Neural progenitor cell (in vitro differentiated cells): Measurements from ENCODE around the gene GNG7. TPM values are rescaled to one million over a fixed set of nuclear protein-coding genes. Genes with fewer than 3 reads are reported as not detected.

ENCODE experiments used
- DNase-seq: peaks from one replicate; pipeline ENCODE4 v3.0.0-alpha.2; 2016; ENCODE audit warnings: low spot score
- H2AFZ ChIP-seq: fragments of 200-600 bp; sonication (generic); replicated peaks from 2 replicates; pipeline ENCODE4 v1.6.1; 2016; ENCODE audit warnings: antibody characterized with exemption
- H3F3A ChIP-seq: fragments of 200-600 bp; sonication (generic); 2 replicates; pipeline ENCODE4 v1.6.1; 2016; ENCODE audit warnings: antibody characterized with exemption, low read depth
- H3K27ac ChIP-seq: fragments of 200-600 bp; sonication (generic); 2 replicates; pipeline ENCODE4 v1.5.1; 2016; ENCODE audit warnings: mild to moderate bottlenecking
- H3K27me3 ChIP-seq: fragments of 200-600 bp; sonication (generic); 2 replicates; pipeline ENCODE4 v1.6.1; 2016; ENCODE audit warnings: mild to moderate bottlenecking, moderate library complexity
- H3K36me3 ChIP-seq: fragments of 200-600 bp; sonication (generic); 2 replicates; pipeline ENCODE4 v1.5.1; 2016
- H3K4me1 ChIP-seq: fragments of 200-600 bp; sonication (generic); 2 replicates; pipeline ENCODE4 v1.6.1; 2016; ENCODE audit warnings: mixed run types
- H3K4me2 ChIP-seq: fragments of 200-600 bp; sonication (generic); 2 replicates; pipeline ENCODE4 v1.6.1; 2016
- H3K4me3 ChIP-seq: fragments of 200-600 bp; sonication (generic); 2 replicates; pipeline ENCODE4 v1.5.1; 2016
- H3K79me2 ChIP-seq: fragments of 200-600 bp; sonication (generic); 2 replicates; pipeline ENCODE4 v1.6.1; 2016; ENCODE audit warnings: low read depth
- H3K9ac ChIP-seq: fragments of 200-600 bp; sonication (generic); 2 replicates; pipeline ENCODE4 v1.6.1; 2016
- H3K9me3 ChIP-seq: fragments of 200-600 bp; sonication (generic); 2 replicates; pipeline ENCODE4 v1.5.1; 2016; ENCODE audit warnings: low read depth
- H4K20me1 ChIP-seq: fragments of 200-600 bp; sonication (generic); 2 replicates; pipeline ENCODE4 v1.6.1; 2016; ENCODE audit warnings: low read depth
- H3K27ac Mint-ChIP-seq: 3 replicates; pipeline ENCODE4 v1.8.0; 2021; ENCODE audit warnings: mixed read lengths
- H3K27me3 Mint-ChIP-seq: 2 replicates; pipeline ENCODE4 v1.8.0; 2022; ENCODE audit warnings: low read depth, mild to moderate bottlenecking, inconsistent platforms, moderate library complexity, mixed read lengths; ENCODE audit not compliant: insufficient read depth
- H3K36me3 Mint-ChIP-seq: 3 replicates; pipeline ENCODE4 v1.8.0; 2021; ENCODE audit warnings: mixed read lengths
- H3K4me1 Mint-ChIP-seq: 3 replicates; pipeline ENCODE4 v1.8.0; 2021; ENCODE audit warnings: mixed read lengths
- H3K4me3 Mint-ChIP-seq: 3 replicates; pipeline ENCODE4 v1.8.0; 2021; ENCODE audit warnings: mild to moderate bottlenecking, moderate library complexity, mixed read lengths
- H3K9me3 Mint-ChIP-seq: 3 replicates; pipeline ENCODE4 v1.8.0; 2020; ENCODE audit warnings: mixed read lengths
- CTCF ChIP-seq: fragments of 200-600 bp; sonication (generic); IDR thresholded peaks from 2 replicates; pipeline ENCODE4 v1.5.1; 2017; ENCODE audit warnings: antibody characterized with exemption, mild to moderate bottlenecking
- EZH2 ChIP-seq: fragments of 200-600 bp; sonication (generic); IDR thresholded peaks from 2 replicates; pipeline ENCODE4 v1.6.1; 2017; ENCODE audit warnings: antibody characterized with exemption, mild to moderate bottlenecking, moderate library complexity
- EZH2phosphoT487 ChIP-seq: fragments of 200-600 bp; sonication (generic); IDR thresholded peaks from 2 replicates; pipeline ENCODE4 v1.6.1; 2017; ENCODE audit warnings: antibody characterized with exemption
- total RNA-seq: library from RNA; depleted of rRNA; stranded (reverse); fragments of >200 nt; gene quantifications from 2 replicates; pipeline ENCODE4 v1.2.3, GENCODE V29; 2015; ENCODE audit warnings: low replicate concordance

The GNG7 gene
- total RNA-seq, 1 donor from 2014 or later = 7.0 TPM

GRCh38 chr19:2663920-2664571 lies 38.4 kb downstream of the GNG7 start:
- H3K9me3 ChIP-seq = no peaks in the 10 kb centered on the region
- Mint-ChIP-seq H3K9me3 (peaks cover 11% of the 10 kb centered on the region), H3K27ac (no peak overlapping the region), H3K36me3 (no peaks in the 10 kb centered on the region), H3K4me1 (peaks cover 14% of the 10 kb centered on the region), H3K27me3 (peaks cover 4% of the 10 kb centered on the region), H3K4me3 (no peak overlapping the region)
- H3K4me3 ChIP-seq = no peak overlapping the region
- no peak overlapping the region for H3K9ac ChIP-seq
- no peaks in the 10 kb centered on the region for H3K36me3 ChIP-seq
- no peak overlapping the region for H3K27ac ChIP-seq
- H3K4me2 ChIP-seq = no peak overlapping the region
- DNase-seq = no peak
- H3F3A ChIP-seq = no peaks in the 10 kb centered on the region
- no peaks in the 10 kb centered on the region for H4K20me1 ChIP-seq
- no peaks in the 10 kb centered on the region for H3K79me2 ChIP-seq
- no peaks in the 10 kb centered on the region for H3K27me3 ChIP-seq
- H2AFZ ChIP-seq = no peak overlapping the region
- no peaks in the 10 kb centered on the region for H3K4me1 ChIP-seq
- no peak for TF ChIP-seq EZH2phosphoT487
- no peak for TF ChIP-seq EZH2
- TF ChIP-seq CTCF = no peak

GRCh38 chr19:2661615-2662014 lies 40.9 kb downstream of the GNG7 start:
- H3K4me3 Mint-ChIP-seq = no peak overlapping the region
- no peak overlapping the region for H3K27ac Mint-ChIP-seq
- H4K20me1 ChIP-seq = no peaks in the 10 kb centered on the region
- H3K9me3 ChIP-seq = no peaks in the 10 kb centered on the region
- no peak overlapping the region for H3K27ac ChIP-seq
- H3K4me1 Mint-ChIP-seq = peaks cover 16% of the 10 kb centered on the region
- TF ChIP-seq CTCF (no peak), EZH2 (no peak), EZH2phosphoT487 (no peak)
- no peaks in the 10 kb centered on the region for H3K36me3 ChIP-seq
- H2AFZ ChIP-seq = no peak overlapping the region
- H3K27me3 Mint-ChIP-seq = peaks cover 8% of the 10 kb centered on the region
- H3K4me1 ChIP-seq = no peaks in the 10 kb centered on the region
- peaks cover 13% of the 10 kb centered on the region for H3K9me3 Mint-ChIP-seq
- no peak overlapping the region for H3K4me2 ChIP-seq
- no peaks in the 10 kb centered on the region for H3F3A ChIP-seq
- no peaks in the 10 kb centered on the region for H3K27me3 ChIP-seq
- DNase-seq = no peak
- no peaks in the 10 kb centered on the region for H3K36me3 Mint-ChIP-seq
- H3K9ac ChIP-seq = no peak overlapping the region
- H3K4me3 ChIP-seq = no peak overlapping the region
- H3K79me2 ChIP-seq = no peaks in the 10 kb centered on the region

GRCh38 chr19:2659856-2660432 lies 42.5 kb downstream of the GNG7 start:
- Histone ChIP-seq H3K27me3 (no peaks in the 10 kb centered on the region), H3K9me3 (no peaks in the 10 kb centered on the region), H3K4me1 (no peaks in the 10 kb centered on the region), H3F3A (no peaks in the 10 kb centered on the region), H3K9ac (no peak overlapping the region), H2AFZ (no peak overlapping the region), H3K79me2 (no peaks in the 10 kb centered on the region), H3K4me2 (no peak overlapping the region), H4K20me1 (no peaks in the 10 kb centered on the region), H3K27ac (no peak overlapping the region), H3K36me3 (no peaks in the 10 kb centered on the region), H3K4me3 (no peak overlapping the region)
- Mint-ChIP-seq H3K4me1 (peaks cover 16% of the 10 kb centered on the region), H3K4me3 (no peak overlapping the region), H3K27ac (no peak overlapping the region), H3K9me3 (peaks cover 13% of the 10 kb centered on the region), H3K27me3 (peaks cover 10% of the 10 kb centered on the region), H3K36me3 (no peaks in the 10 kb centered on the region)
- TF ChIP-seq EZH2phosphoT487 = no peak
- DNase-seq = peak; percentile 63

- Histone ChIP-seq H3K9ac (no peak overlapping the region), H4K20me1 (peaks cover 16% of the 10 kb centered on the region), H3K4me1 (peaks cover 12% of the 10 kb centered on the region), H3K79me2 (no peaks in the 10 kb centered on the region), H3K36me3 (no peaks in the 10 kb centered on the region), H2AFZ (no peak overlapping the region), H3K27me3 (no peaks in the 10 kb centered on the region), H3K9me3 (no peaks in the 10 kb centered on the region), H3K27ac (no peak overlapping the region), H3F3A (peaks cover 4% of the 10 kb centered on the region), H3K4me3 (no peak overlapping the region), H3K4me2 (no peak overlapping the region)
- TF ChIP-seq EZH2 = no peak
- TF ChIP-seq EZH2phosphoT487 = no peak
- TF ChIP-seq CTCF = no peak
- no peak for DNase-seq
- H3K36me3 Mint-ChIP-seq = no peaks in the 10 kb centered on the region
- H3K4me1 Mint-ChIP-seq = peaks cover 12% of the 10 kb centered on the region
- peaks cover 2% of the 10 kb centered on the region for H3K9me3 Mint-ChIP-seq
- H3K27ac Mint-ChIP-seq = no peak overlapping the region
- peaks cover 8% of the 10 kb centered on the region for H3K27me3 Mint-ChIP-seq
- no peak overlapping the region for H3K4me3 Mint-ChIP-seq
These were observed 46.0 kb downstream of the GNG7 start for GRCh38 chr19:2656533-2656932.
